Kidney (tissue), 14 donors: ENCODE results near the gene KLHL22. TPM values are rescaled to one million over a fixed set of nuclear protein-coding genes. Genes with fewer than 3 reads are reported as not detected.

Source experiments
- DNase-seq, 5 donors: peaks; one replicate each; pipeline ENCODE4 v3.0.0-alpha.2; 2013 to 2020
- FAIRE-seq: peaks from 2 replicates; lab custom pipeline; 2012; peaks lifted over from hg19 to GRCh38; lab: Jason Lieb, UNC
- H3K27ac ChIP-seq, 2 donors: one replicate each; pipeline ENCODE4 v1.7.0; 2013; ENCODE audit warnings: low read depth in 2 of 2, low read length in 2 of 2, inconsistent platforms in 1 of 2
- H3K27me3 ChIP-seq: one replicate; pipeline ENCODE4 v1.7.1; 2013; ENCODE audit warnings: low read length, inconsistent platforms; ENCODE audit not compliant: control insufficient read depth, insufficient read depth
- H3K36me3 ChIP-seq, 3 donors: one replicate each; pipeline versions ENCODE4 v1.7.0 to v1.7.1; 2013; ENCODE audit warnings: low read length in 3 of 3, control low read depth in 1 of 3, inconsistent platforms in 1 of 3; ENCODE audit not compliant: insufficient read depth in 3 of 3, control insufficient read depth in 2 of 3
- H3K4me1 ChIP-seq, 3 donors: one replicate each; pipeline versions ENCODE4 v1.7.0 to v1.7.1; 2013; ENCODE audit warnings: low read length in 3 of 3, inconsistent platforms in 1 of 3, low read depth in 1 of 3; ENCODE audit not compliant: control insufficient read depth in 2 of 3, insufficient read depth in 2 of 3
- H3K4me3 ChIP-seq, 3 donors: one replicate each; pipeline versions ENCODE4 v1.7.0 to v1.8.1; 2013; ENCODE audit warnings: low read length in 3 of 3, control low read depth in 1 of 3, inconsistent platforms in 1 of 3
- H3K9ac ChIP-seq, 3 donors: one replicate each; pipeline versions ENCODE4 v1.7.0 to v1.7.1; 2013; ENCODE audit warnings: low read length in 3 of 3, control low read depth in 1 of 3, inconsistent platforms in 1 of 3
- H3K9me3 ChIP-seq, 3 donors: one replicate each; pipeline versions ENCODE4 v1.7.0 to v1.7.1; 2013; ENCODE audit warnings: low read length in 3 of 3, control low read depth in 1 of 3, inconsistent platforms in 1 of 3; ENCODE audit not compliant: control insufficient read depth in 2 of 3, insufficient read depth in 1 of 3
- CTCF ChIP-seq: IDR thresholded peaks from 3 replicates; pipeline ENCODE4 v1.5.1; 2012; ENCODE audit warnings: mild to moderate bottlenecking, moderate library complexity, borderline replicate concordance; ENCODE audit not compliant: insufficient read depth; ENCODE audit errors: extremely low read depth
- intact Hi-C: fragments of 100-400 bp; cut with DNase I; formaldehyde crosslinking; loops from one replicate; pipeline ENCODE4 v1.11.1; 2022
- polyA plus RNA-seq: library from polyadenylated mRNA; stranded (reverse); fragments of 350-450 nt; fragmentation: Illumina TruSeq; extraction: RNeasy Lipid Tissue Mini Kit (QIAGEN cat#74804); gene quantifications from one replicate; pipeline ENCODE4 v1.2.3, GENCODE V29; 2014; ENCODE audit warnings: low read depth, low replicate concordance; ENCODE audit not compliant: insufficient read depth
- total RNA-seq: library from RNA; stranded (reverse); fragmentation: NEBNext Ultra II Directional; extraction: Animal tissue kit (Norgen Biotek cat#: 25700); gene quantifications from one replicate; pipeline ENCODE4 v1.2.1, GENCODE V29; 2021
- donor health status: control.
- donor health status: control.
- donor health status: control.
- donor health status: control.
- donor health status: control.
- donor health status: DM: yes; HTN: yes; CAD: no.
- donor health status: Normal renal cell carcinoma (clear cell type).

KLHL22 gene
- total and polyA plus RNA-seq, 2 donors from 2014 or later, result 22.4 to 24.3 TPM

GRCh38 chr22:20490183-20490940 is 5.2 kb downstream of the KLHL22 start:
- no peak for FAIRE-seq
- no peaks in the 10 kb centered on the region for H3K9me3 ChIP-seq

DNA sequence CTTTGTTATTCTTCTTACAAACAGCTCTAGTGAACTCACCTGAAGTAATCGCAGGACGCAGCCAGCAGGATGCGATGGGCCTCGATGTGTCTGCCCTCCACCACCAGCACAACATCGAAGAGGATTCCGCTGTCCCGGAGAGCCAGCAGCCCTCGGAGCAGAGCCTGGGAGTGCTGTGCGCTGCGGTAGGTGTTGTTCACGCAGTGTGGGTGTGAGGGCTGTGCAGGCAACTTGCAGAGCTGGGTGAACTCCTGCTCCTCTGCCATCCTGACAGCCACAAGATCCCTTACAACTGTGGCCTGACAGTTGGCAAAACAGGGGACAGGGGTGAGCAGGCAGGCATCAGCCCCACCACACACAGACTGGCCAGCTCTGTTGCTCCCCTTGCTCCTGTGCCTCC is 6.6 kb downstream of the KLHL22 start:
- intact Hi-C loops, result no loop called here
- no peak overlapping the region for H3K9ac ChIP-seq
- no peak for TF ChIP-seq CTCF

More at GRCh38 chr22:20490183-20490940, 5.2 kb downstream of the KLHL22 start:
- no peak overlapping the region for H3K4me3 ChIP-seq
- no peak overlapping the region for H3K9ac ChIP-seq
- no peaks in the 10 kb centered on the region for H3K27me3 ChIP-seq
- peaks cover 0 to 9% (median 0%) of the 10 kb centered on the region in 3 donors for H3K4me1 ChIP-seq
- TF ChIP-seq CTCF, result no peak
- H3K36me3 ChIP-seq, result peaks cover 0 to 8% (median 0%) of the 10 kb centered on the region in 3 donors
- H3K27ac ChIP-seq, result no peak overlapping the region
- intact Hi-C loops, result no loop called here
- no peak for DNase-seq

DNA sequence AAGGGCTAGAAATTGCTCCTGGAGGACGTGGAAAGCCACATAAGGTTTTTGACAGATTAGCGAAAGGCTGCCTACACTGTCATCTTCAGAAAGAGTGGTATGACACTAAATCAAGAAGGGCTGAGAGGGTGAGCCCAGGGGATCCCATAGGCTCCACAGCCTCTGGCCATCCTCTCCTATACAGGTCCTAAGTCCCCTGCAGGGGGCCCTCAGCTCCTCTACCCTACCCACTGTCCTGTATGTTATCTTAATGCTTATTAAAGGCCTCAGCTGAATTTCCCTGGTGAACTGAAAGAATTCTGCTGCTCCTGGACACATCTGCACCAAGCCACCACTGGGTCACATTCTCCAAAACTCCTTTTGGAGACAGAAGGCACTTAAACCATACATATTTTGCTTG is 7.9 kb downstream of the KLHL22 start:
- no peak for DNase-seq
- no peak for TF ChIP-seq CTCF
- Histone ChIP-seq H3K4me1 (peaks cover 0 to 5% (median 0%) of the 10 kb centered on the region in 3 donors), H3K27me3 (no peaks in the 10 kb centered on the region), H3K4me3 (no peak overlapping the region), H3K9me3 (no peaks in the 10 kb centered on the region), H3K27ac (no peak overlapping the region), H3K36me3 (peaks cover 0 to 8% (median 0%) of the 10 kb centered on the region in 3 donors), H3K9ac (no peak overlapping the region)
- intact Hi-C loops, result no loop called here
- FAIRE-seq, result no peak

More for the DNA sequence above, 6.6 kb downstream of the KLHL22 start:
- peaks cover 0 to 5% (median 0%) of the 10 kb centered on the region in 3 donors for H3K4me1 ChIP-seq
- no peak overlapping the region for H3K4me3 ChIP-seq
- DNase-seq (no peak), FAIRE-seq (no peak)
- peaks cover 0 to 8% (median 0%) of the 10 kb centered on the region in 3 donors for H3K36me3 ChIP-seq
- no peak overlapping the region for H3K27ac ChIP-seq
- H3K9me3 ChIP-seq, result no peaks in the 10 kb centered on the region
- H3K27me3 ChIP-seq, result no peaks in the 10 kb centered on the region
